Measurements from ENCODE around the gene NEBL.

NEBL gene

GRCh38 chr10:20852303-20852702 is 44.8 kb downstream of the NEBL start:
- Histone ChIP-seq H3K27me3 (no peaks in the 10 kb centered on the region), H3K9me3 (no peaks in the 10 kb centered on the region)
- TF ChIP-seq, protein P1, sequence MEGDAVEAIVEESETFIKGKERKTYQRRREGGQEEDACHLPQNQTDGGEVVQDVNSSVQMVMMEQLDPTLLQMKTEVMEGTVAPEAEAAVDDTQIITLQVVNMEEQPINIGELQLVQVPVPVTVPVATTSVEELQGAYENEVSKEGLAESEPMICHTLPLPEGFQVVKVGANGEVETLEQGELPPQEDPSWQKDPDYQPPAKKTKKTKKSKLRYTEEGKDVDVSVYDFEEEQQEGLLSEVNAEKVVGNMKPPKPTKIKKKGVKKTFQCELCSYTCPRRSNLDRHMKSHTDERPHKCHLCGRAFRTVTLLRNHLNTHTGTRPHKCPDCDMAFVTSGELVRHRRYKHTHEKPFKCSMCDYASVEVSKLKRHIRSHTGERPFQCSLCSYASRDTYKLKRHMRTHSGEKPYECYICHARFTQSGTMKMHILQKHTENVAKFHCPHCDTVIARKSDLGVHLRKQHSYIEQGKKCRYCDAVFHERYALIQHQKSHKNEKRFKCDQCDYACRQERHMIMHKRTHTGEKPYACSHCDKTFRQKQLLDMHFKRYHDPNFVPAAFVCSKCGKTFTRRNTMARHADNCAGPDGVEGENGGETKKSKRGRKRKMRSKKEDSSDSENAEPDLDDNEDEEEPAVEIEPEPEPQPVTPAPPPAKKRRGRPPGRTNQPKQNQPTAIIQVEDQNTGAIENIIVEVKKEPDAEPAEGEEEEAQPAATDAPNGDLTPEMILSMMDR (IDR thresholded peaks at IDR 0.05) = no peak

GRCh38 chr10:20847512-20847911 is 49.6 kb downstream of the NEBL start:
- no peaks in the 10 kb centered on the region for H3K4me1 ChIP-seq (ENCODE audit: control insufficient read depth in 1 of 2, insufficient read depth in 1 of 2, low read depth in 1 of 2, low read length in 1 of 2)
- TF ChIP-seq, protein P1 (IDR thresholded peaks at IDR 0.05) = no peak
- no peak overlapping the region for H3K27ac ChIP-seq
- H3K4me3 ChIP-seq (ENCODE audit: low read depth in 1 of 2, low read length in 1 of 2) = no peak overlapping the region
- H3K36me3 ChIP-seq = no peaks in the 10 kb centered on the region
- no peaks in the 10 kb centered on the region for H3K9me3 ChIP-seq
- H3K27me3 ChIP-seq = peaks cover 4% of the 10 kb centered on the region

More at GRCh38 chr10:20852303-20852702, 44.8 kb downstream of the NEBL start:
- Histone ChIP-seq H3K36me3 (no peaks in the 10 kb centered on the region), H3K27ac (no peak overlapping the region), H3K4me3 (ENCODE audit: low read depth in 1 of 2, low read length in 1 of 2) (no peak overlapping the region), H3K4me1 (ENCODE audit: control insufficient read depth in 1 of 2, insufficient read depth in 1 of 2, low read depth in 1 of 2, low read length in 1 of 2) (no peaks in the 10 kb centered on the region)

GRCh38 chr10:20846263-20846662 is 50.8 kb downstream of the NEBL start:
- Histone ChIP-seq H3K36me3 (no peaks in the 10 kb centered on the region), H3K4me1 (ENCODE audit: control insufficient read depth in 1 of 2, insufficient read depth in 1 of 2, low read depth in 1 of 2, low read length in 1 of 2) (no peaks in the 10 kb centered on the region), H3K27ac (no peak overlapping the region), H3K9me3 (no peaks in the 10 kb centered on the region), H3K4me3 (ENCODE audit: low read depth in 1 of 2, low read length in 1 of 2) (no peak overlapping the region), H3K27me3 (peaks cover 4% of the 10 kb centered on the region)
- TF ChIP-seq, protein P1 (IDR thresholded peaks at IDR 0.05) = no peak

GRCh38 chr10:20841419-20841818 is 55.7 kb downstream of the NEBL start:
- Histone ChIP-seq H3K27ac (no peak overlapping the region), H3K9me3 (no peaks in the 10 kb centered on the region), H3K27me3 (peaks cover 4% of the 10 kb centered on the region), H3K4me1 (ENCODE audit: control insufficient read depth in 1 of 2, insufficient read depth in 1 of 2, low read depth in 1 of 2, low read length in 1 of 2) (no peaks in the 10 kb centered on the region), H3K36me3 (no peaks in the 10 kb centered on the region), H3K4me3 (ENCODE audit: low read depth in 1 of 2, low read length in 1 of 2) (no peak overlapping the region)
- TF ChIP-seq, protein P1 (IDR thresholded peaks at IDR 0.05) = no peak

GRCh38 chr10:20839910-20840309 is 57.2 kb downstream of the NEBL start:
- TF ChIP-seq, protein P1 (IDR thresholded peaks at IDR 0.05) = no peak
- H3K9me3 ChIP-seq = no peaks in the 10 kb centered on the region

GRCh38 chr10:20839141-20839540 is 58.0 kb downstream of the NEBL start:
- H3K36me3 ChIP-seq = no peaks in the 10 kb centered on the region
- H3K27me3 ChIP-seq = no peaks in the 10 kb centered on the region
- TF ChIP-seq, protein P1 (IDR thresholded peaks at IDR 0.05) = no peak
- no peaks in the 10 kb centered on the region for H3K4me1 ChIP-seq (ENCODE audit: control insufficient read depth in 1 of 2, insufficient read depth in 1 of 2, low read depth in 1 of 2, low read length in 1 of 2)
- no peak overlapping the region for H3K4me3 ChIP-seq (ENCODE audit: low read depth in 1 of 2, low read length in 1 of 2)
- no peak overlapping the region for H3K27ac ChIP-seq
- H3K9me3 ChIP-seq = no peaks in the 10 kb centered on the region

More at GRCh38 chr10:20839910-20840309, 57.2 kb downstream of the NEBL start:
- Histone ChIP-seq H3K4me3 (ENCODE audit: low read depth in 1 of 2, low read length in 1 of 2) (no peak overlapping the region), H3K27me3 (no peaks in the 10 kb centered on the region), H3K36me3 (no peaks in the 10 kb centered on the region), H3K27ac (no peak overlapping the region), H3K4me1 (ENCODE audit: control insufficient read depth in 1 of 2, insufficient read depth in 1 of 2, low read depth in 1 of 2, low read length in 1 of 2) (no peaks in the 10 kb centered on the region)
